ENCODE data around the gene COA6.
"Not testable (repeated sequence)": the region's sequence is repeated elsewhere in the genome, so short reads cannot be mapped to it uniquely, and the experiment has no call there.

COA6 gene

DNA sequence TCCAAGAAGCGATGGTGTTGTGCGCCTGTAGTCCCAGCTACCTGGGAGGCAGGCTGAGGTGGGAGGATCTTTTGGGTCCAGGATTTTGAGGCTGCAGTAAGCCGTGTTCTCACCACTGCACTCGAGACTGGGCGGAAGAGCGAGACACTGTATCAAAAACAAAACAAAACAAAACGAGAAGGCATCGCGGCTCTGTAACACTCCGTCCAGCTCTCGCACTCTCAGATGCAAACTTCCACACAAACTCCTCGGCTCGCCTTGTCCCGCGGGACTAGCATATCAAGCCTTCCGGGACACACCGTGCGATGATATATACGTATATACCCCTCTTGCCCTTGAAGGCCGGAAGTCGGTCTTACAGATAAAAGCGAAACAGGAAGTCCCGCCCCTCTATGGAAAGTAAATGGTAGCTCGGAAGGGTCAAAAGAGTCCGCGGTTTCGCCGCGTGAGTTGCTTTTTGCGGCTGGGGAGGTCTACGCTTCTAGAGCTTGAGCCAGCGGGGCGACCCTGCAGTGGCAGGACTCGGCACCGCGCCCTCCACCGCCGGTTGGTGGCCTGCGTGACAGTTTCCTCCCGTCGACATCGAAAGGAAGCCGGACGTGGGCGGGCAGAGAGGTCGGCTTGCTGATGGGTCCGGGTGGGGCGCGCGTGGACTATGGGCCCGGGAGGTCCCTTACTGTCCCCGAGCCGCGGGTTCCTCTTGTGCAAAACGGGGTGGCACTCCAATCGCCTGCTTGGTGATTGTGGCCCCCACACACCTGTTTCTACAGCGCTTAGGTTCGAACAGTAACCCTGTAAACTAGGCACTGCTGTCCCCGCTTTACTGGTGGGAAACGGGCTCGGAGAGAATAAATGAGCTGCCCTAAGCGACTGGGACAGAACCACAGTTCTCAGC, at the start of gene COA6:
TSS of gene COA6 (plus strand) at position 393 of the 895 bp plus-strand sequence. CDS start at position 404, 11 bp downstream.
- DNase-seq (ENCODE audit: low read depth), result peak; percentile 87

DNA sequence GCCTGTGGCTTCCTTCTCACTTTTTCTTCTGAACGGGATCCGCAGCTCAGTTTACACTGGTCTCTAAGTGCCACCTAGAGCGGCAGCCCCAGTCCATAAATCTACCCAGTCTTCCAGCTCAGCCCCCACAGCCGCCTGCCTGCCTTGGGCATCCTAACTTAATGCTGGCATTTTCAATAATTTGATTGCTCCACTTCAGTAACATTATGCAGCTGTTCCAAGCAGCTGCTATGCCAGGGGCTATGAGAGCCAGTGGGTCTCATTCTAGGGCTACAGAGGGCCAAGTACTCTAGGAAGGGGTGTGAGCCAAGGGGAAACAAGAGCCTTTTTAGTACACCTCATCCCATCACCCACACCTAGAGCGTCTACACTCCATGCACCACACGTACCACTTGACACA, 48.4 kb upstream of the COA6 start:
- no peak for DNase-seq (ENCODE audit: low read depth)

DNA sequence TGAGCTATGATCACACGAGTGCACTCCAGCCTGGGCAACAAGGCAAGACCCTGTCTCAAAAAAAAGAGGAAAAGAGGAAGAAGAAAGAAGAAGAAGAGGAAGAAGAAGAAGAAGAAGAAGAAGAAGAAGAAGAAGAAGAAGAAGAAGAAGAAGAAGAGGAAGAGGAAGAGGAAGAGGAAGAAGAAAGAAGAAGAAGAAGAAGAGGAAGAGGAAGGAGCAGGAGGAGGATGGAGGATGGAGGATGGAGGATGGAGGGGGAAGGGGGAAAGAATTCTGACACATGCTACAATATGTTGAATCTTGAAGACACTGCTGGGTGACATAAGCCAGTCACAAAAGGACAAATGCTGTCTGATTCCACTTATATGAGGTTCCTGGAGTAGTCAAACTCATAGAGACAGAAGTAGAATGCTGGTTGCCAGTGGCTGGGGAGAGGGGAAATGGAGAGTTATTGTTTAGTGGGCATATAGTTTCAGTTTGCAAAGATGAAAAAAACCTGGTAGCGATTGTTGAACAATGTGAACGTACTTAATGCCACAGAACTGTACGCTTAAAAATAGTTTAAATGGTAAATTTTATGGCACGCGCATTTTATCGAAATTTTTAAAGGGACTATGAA, 47.3 kb upstream of the COA6 start:
- DNase-seq (ENCODE audit: low read depth), result no peak

DNA sequence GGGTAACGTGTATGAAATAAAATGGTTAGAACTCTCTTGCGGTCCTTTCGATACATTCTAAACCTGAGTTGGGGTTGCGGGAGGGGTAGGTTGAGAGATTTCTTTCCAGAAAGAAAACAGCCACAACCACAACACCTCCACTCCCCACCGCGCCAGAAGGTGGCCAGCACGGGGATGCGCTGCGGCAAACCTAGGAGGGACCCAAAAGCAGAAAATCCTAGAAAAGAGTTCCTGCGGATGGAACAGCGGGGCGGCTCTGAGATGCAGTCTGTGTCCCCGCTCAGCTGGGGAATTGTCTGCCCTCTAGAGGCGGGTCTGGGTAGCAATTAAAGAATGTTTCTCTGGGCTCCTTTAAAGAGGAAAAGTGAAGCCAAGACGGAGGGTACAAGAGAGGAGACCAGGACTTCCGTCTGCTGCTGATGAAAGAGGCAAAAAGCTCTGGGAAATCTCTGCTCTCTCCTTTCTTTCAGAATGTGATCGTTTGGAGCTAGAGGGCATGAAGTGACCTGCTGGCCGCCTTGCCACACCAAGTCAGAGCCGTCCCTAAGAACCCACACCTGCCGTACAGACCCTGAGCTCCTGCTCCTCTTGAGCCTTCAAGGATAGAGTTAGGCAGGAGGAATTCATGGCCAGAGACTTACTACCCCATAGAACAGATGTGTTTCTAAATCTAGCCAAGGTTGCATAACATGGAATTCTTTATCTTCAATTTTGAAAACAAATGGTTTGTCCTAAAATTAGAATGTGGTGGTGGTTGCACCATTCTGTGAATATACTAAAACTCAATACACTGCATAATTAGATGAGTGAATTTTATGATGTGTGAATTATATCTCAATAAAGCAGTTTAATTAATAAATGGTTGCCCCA, 46.5 kb upstream of the COA6 start:
- DNase-seq (ENCODE audit: low read depth), result peak; percentile 40

DNA sequence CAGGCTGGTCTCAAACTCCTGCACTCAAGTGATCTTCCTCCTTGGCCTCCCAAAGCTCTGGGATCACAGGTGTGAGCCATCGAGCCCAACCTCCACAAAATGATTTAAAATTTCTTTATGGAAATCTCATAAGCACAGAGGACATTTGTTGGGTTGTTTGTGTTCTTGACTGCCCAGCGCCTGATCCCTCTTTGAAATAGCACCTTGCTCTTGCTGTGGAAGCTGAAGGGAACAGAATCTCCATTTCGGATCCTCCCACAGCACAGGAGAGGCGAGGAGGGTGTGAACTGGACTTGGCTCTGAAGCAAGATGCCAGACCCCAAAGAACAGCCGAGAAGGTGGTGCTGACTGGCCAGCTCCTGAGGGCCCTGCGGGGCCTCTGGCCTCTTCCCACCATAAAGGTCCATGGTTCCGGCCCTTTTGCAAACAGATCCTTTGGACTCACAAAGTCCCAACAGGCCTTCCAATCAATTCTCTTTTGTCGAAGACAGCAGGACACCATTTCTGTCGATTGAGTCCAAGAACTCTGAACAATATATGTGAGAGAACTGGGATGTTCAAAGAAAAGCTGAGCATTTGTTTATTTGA, 45.6 kb upstream of the COA6 start:
- DNase-seq (ENCODE audit: low read depth), result no peak

GRCh38 chr1:234330843-234331215, 42.4 kb upstream of the COA6 start:
- DNase-seq (ENCODE audit: low read depth), result no peak

GRCh38 chr1:234331507-234331906, 41.7 kb upstream of the COA6 start:
- no peak for DNase-seq (ENCODE audit: low read depth)

- no peak for DNase-seq (ENCODE audit: low read depth)
Measured at GRCh38 chr1:234336359-234336758, 36.9 kb upstream of the COA6 start.

- DNase-seq (ENCODE audit: low read depth), result no peak
Measured at GRCh38 chr1:234337233-234337632, 36.0 kb upstream of the COA6 start.

GRCh38 chr1:234340528-234340927, 32.7 kb upstream of the COA6 start:
- DNase-seq (ENCODE audit: low read depth), result no peak

DNA sequence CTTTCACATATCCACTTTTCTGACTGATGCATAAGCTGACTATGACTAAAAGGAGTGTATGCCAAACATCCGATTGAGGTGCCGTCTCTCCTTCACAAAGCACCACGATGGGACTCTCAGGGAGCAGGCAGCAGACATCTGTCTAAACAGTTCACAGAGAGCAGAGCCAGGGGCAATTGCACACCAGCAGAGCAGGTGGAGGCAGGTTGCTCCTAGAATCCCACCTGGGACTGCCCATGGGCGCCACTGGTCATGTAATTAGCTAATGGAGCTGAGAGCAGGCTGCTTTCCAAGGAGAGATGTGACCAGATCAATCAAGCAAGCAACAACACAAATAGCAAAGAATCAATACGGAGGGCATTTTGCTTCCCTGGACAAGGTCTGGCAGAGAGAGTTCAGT, 30.5 kb upstream of the COA6 start:
- DNase-seq (ENCODE audit: low read depth), result no peak

DNA sequence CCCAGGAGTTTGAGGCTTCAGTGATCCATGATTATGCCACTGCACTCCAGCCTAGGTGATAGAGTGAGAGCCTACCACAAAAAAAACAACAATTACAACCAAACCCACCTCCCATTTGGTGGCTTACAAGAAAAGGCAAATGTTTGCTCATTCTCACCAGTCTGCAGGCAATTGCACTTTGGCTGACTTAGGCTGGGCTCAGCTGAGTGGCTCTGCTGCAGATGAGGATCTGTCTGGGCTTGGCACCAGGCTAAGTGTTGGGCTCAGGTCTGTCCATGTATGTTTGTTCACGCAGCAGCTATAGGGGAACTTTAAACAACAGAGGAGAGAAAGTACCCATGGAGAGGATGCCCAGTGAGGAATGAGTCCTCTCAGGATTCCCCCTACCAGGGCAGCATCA, 28.0 kb upstream of the COA6 start:
- DNase-seq (ENCODE audit: low read depth), result no peak

- DNase-seq (ENCODE audit: low read depth), result no peak
Measured at GRCh38 chr1:234348964-234349363, 24.3 kb upstream of the COA6 start.

GRCh38 chr1:234355782-234356510, 17.3 kb upstream of the COA6 start:
- no peak for DNase-seq (ENCODE audit: low read depth)

DNA sequence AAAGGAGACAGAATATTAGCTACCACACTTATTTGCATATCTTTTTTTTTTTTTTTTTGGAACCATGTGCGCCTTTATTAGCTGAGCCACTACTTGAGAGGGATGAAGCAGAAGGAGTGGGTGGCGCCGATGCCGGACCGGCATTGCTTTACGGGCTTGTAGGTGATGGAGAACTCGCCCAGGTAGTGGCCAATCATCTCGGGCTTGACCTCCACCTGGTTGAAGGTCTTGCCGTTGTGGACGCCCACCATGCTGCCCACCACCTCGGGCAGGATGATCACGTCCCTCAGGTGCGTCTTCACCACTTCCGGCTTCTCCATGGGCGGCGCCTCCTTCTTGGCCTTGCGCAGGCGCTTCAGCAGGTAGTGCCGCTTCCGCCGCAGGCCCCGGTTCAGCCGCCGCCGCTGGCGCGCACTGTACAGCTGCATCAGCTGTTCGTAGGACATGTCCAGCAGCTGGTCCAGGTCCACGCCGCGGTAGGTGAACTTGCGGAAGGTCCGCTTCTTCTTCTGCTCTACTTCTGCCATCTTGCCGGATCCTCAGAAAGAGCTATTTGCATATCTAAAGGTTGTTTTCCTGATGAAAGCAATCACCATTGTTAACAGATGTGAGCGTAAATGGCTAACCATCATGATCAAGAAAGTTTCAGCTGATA, 16.5 kb upstream of the COA6 start:
- DNase-seq (ENCODE audit: low read depth), result not testable (repeated sequence)

GRCh38 chr1:234357831-234358230, 15.4 kb upstream of the COA6 start:
- no peak for DNase-seq (ENCODE audit: low read depth)

GRCh38 chr1:234361102-234361603, 12.1 kb upstream of the COA6 start:
- DNase-seq (ENCODE audit: low read depth), result no peak

DNA sequence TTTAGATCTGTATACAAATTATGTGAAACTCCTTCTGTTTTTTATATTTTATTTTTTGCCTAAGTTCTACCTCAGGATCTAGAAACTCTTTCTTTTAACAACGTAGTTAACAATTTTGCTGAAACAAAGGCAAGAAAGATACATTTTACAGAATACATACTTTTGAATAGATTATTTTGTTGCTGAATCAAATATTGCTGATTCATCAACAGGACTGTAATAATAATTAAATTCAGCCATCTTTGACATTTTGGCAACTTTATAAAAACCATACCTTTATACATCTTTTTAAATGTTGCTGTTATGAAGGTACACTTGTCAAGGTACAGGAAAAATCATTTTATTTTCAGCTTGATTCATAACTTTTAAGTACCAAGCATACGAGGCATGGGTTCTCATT, 10.7 kb upstream of the COA6 start:
- no peak for DNase-seq (ENCODE audit: low read depth)

DNA sequence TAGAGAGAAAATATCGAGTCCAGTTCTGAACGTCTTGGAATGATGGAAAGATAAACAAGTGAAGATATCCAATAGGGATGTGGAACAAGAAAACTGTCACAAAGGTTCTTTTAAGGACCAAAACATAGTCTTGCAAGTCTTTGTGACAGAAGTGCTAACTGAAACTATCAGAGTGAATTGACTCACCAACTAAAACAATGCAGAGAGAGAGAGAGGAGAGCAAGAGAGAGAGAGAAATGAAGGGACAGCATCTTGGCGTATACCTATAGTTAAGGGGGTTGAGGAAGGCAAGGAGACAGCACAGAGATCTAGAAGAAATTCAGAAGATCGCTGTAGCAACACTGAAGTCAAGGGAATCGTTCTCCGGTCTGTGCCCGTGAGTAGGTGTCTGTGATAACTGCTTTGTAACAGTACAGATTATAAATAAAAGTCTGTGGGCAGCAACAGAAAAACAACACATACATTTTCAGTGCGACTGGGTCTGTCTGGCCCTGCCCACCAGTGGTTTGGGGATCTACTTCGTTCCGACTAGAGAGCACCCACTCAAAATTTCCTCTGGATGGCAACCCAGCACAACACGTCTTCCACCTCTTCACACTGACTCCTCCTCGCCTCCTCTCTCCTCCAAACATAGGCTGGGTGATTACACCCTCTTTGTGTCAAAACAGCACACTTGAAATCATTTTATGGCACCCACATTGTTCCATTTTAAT, 4.8 kb upstream of the COA6 start:
- DNase-seq (ENCODE audit: low read depth), result no peak

DNA sequence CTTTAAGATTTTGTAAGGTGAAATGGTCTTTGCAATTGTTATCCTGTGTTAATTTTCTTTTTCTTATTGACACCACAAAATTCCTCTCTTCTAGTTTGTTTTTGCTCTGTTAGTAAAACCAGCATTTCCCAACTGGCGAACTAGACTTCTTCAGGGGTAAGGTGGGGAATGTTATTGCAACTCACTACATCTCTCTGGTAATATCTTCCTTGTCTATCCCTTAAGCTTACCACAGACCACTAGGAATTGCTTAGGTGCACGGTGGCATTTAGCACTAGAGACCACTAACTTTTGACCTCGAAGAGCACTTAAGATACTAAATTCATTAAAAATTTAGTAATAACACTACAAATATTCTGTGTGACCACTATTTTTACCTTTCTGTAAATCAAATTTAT, 4.2 kb upstream of the COA6 start:
- DNase-seq (ENCODE audit: low read depth), result no peak
